WTC11 (cell line): ENCODE measurements around the gene DNMT3A. TPM values are rescaled to one million over a fixed set of nuclear protein-coding genes. Genes with fewer than 3 reads are reported as not detected.

Experiments used
- ATAC-seq: fragments of 200-7000 bp; cut with Tn5 transposase; 2 replicates; pipeline ENCODE4 v1.10.0; 2021; ENCODE audit warnings: mild to moderate bottlenecking, moderate library complexity
- CTCF ChIA-PET: fragments of 300-600 bp; sonication (Branson Sonifier 250); formaldehyde crosslinking; loops from one replicate; lab custom pipeline; 2021; ENCODE audit warnings: antibody characterized with exemption; lab: Charles Lee
- POLR2A ChIA-PET: fragments of 350-600 bp; sonication (Branson Sonifier 250); formaldehyde crosslinking; loops from one replicate; lab custom pipeline; 2021; ENCODE audit warnings: antibody characterized with exemption; lab: Charles Lee
- DNase-seq: peaks from one replicate; pipeline ENCODE4 v3.0.0; 2021; ENCODE audit warnings: low spot score
- H3K27ac Mint-ChIP-seq: 2 replicates; pipeline ENCODE4 v1.8.0; 2021; ENCODE audit warnings: mixed read lengths
- H3K27me3 Mint-ChIP-seq: 2 replicates; pipeline ENCODE4 v1.8.0; 2021; ENCODE audit warnings: low read depth, mild to moderate bottlenecking, moderate library complexity, mixed read lengths
- H3K36me3 Mint-ChIP-seq: 2 replicates; pipeline ENCODE4 v1.8.0; 2021; ENCODE audit warnings: mixed read lengths
- H3K4me1 Mint-ChIP-seq: 2 replicates; pipeline ENCODE4 v1.8.0; 2022; ENCODE audit warnings: mixed read lengths
- H3K4me3 Mint-ChIP-seq: 2 replicates; pipeline ENCODE4 v1.8.0; 2021; ENCODE audit warnings: mild to moderate bottlenecking, moderate library complexity, mixed read lengths
- H3K9me3 Mint-ChIP-seq: 2 replicates; pipeline ENCODE4 v1.8.0; 2021; ENCODE audit warnings: mixed read lengths
- AR ChIP-seq: fragments of 250-450 bp; sonication (Bioruptor Pico); IDR thresholded peaks from 2 replicates; pipeline ENCODE4 v1.9.0; 2021; ENCODE audit warnings: mild to moderate bottlenecking
- ARID4B ChIP-seq: sonication (generic); formaldehyde crosslinking; IDR thresholded peaks from 2 replicates; pipeline ENCODE4 v1.8.0; 2023; ENCODE audit warnings: missing genetic modification reagents, mild to moderate bottlenecking, borderline replicate concordance
- CBFB ChIP-seq: sonication (generic); formaldehyde crosslinking; IDR thresholded peaks from 2 replicates; pipeline ENCODE4 v1.8.1; 2022; ENCODE audit warnings: mild to moderate bottlenecking, low read depth, missing genetic modification reagents
- CREB1 ChIP-seq: sonication (generic); formaldehyde crosslinking; IDR thresholded peaks from 2 replicates; pipeline ENCODE4 v1.8.0; 2023; ENCODE audit warnings: mild to moderate bottlenecking, missing genetic modification reagents
- EMX1 ChIP-seq: fragments of 250-450 bp; sonication (Bioruptor Pico); IDR thresholded peaks from 2 replicates; pipeline ENCODE4 v1.8.0; 2021; ENCODE audit warnings: mild to moderate bottlenecking
- ESRRA ChIP-seq: sonication (generic); formaldehyde crosslinking; IDR thresholded peaks from 2 replicates; pipeline ENCODE4 v1.8.1; 2022; ENCODE audit warnings: mild to moderate bottlenecking, missing genetic modification reagents, borderline replicate concordance
- ETV6 ChIP-seq: sonication (generic); formaldehyde crosslinking; IDR thresholded peaks from 2 replicates; pipeline ENCODE4 v1.8.1; 2022; ENCODE audit warnings: mild to moderate bottlenecking, missing genetic modification reagents
- FOXP1 ChIP-seq: sonication (generic); formaldehyde crosslinking; IDR thresholded peaks from 2 replicates; pipeline ENCODE4 v1.8.0; 2022; ENCODE audit warnings: missing genetic modification reagents, mild to moderate bottlenecking, moderate library complexity, borderline replicate concordance
- GABPB1 ChIP-seq: sonication (generic); formaldehyde crosslinking; IDR thresholded peaks from 2 replicates; pipeline ENCODE4 v1.8.1; 2023; ENCODE audit warnings: mild to moderate bottlenecking, missing genetic modification reagents
- SMAD4 ChIP-seq: sonication (generic); formaldehyde crosslinking; IDR thresholded peaks from 2 replicates; pipeline ENCODE4 v1.8.0; 2022; ENCODE audit warnings: mild to moderate bottlenecking, missing genetic modification reagents
- ZNF219 ChIP-seq: sonication (generic); formaldehyde crosslinking; IDR thresholded peaks from 2 replicates; pipeline ENCODE4 v1.8.0; 2023; ENCODE audit warnings: missing genetic modification reagents, mild to moderate bottlenecking, borderline replicate concordance
- ZNF317 ChIP-seq: sonication (generic); formaldehyde crosslinking; IDR thresholded peaks from 2 replicates; pipeline ENCODE4 v1.8.1; 2023; ENCODE audit warnings: low read depth, mild to moderate bottlenecking, moderate library complexity, missing genetic modification reagents, borderline replicate concordance
- ZNF425 ChIP-seq: fragments of 250-450 bp; sonication (Bioruptor Pico); conservative IDR thresholded peaks from 2 replicates; pipeline ENCODE4 v1.9.0; 2021; ENCODE audit warnings: mild to moderate bottlenecking
- ZNF671 ChIP-seq: fragments of 250-450 bp; sonication (Bioruptor Pico); IDR thresholded peaks from 2 replicates; pipeline ENCODE4 v1.8.0; 2021; ENCODE audit warnings: mild to moderate bottlenecking
- total RNA-seq: library from RNA; stranded (reverse); gene quantifications from 3 replicates; pipeline ENCODE4 v1.2.3, GENCODE V29; 2021
- TF ChIP-seq, protein P1 (sequence below): sonication (generic); formaldehyde crosslinking; IDR thresholded peaks from 2 replicates; pipeline ENCODE4 v1.8.1; 2023; ENCODE audit warnings: mild to moderate bottlenecking, missing genetic modification reagents
- TF ChIP-seq, protein P2 (sequence below): sonication (generic); formaldehyde crosslinking; IDR thresholded peaks from 2 replicates; pipeline ENCODE4 v1.8.1; 2023; ENCODE audit warnings: mild to moderate bottlenecking, missing genetic modification reagents, moderate library complexity
- TF ChIP-seq, protein P3 (sequence below): sonication (generic); formaldehyde crosslinking; conservative IDR thresholded peaks from 2 replicates; pipeline ENCODE4 v1.8.1; 2022; ENCODE audit warnings: mild to moderate bottlenecking, missing genetic modification reagents
- TF ChIP-seq, protein P4 (sequence below): sonication (generic); formaldehyde crosslinking; IDR thresholded peaks from 2 replicates; pipeline ENCODE4 v1.8.0; 2022; ENCODE audit warnings: mild to moderate bottlenecking, missing genetic modification reagents

The DNMT3A gene
- total RNA-seq, 1 experiment from 2014 or later, result 154 TPM

DNA sequence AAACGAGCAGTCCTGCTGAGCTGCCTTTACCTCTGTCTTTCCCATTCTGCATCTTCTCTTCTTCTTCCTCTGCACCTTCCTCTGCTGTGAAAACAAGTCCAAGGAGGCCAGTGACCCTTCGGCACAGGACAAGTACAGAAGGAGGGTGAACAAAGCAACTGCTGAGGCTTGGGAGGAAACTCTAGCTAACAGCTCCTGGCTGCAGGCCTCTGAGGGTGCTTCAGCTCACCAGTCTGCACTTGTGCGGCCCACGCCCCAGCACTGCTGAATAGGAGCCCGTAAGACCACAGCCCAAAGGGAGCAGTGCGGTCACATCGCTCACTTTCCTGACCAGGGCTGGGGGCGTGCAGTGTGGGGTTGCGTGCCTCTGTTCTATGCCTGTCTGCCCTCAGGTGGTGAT, 42.1 kb upstream of the DNMT3A start:
- Mint-ChIP-seq H3K4me3 (no peak overlapping the region), H3K4me1 (peaks cover 12% of the 10 kb centered on the region)
- POLR2A ChIA-PET, result no interaction called here
- TF ChIP-seq FOXP1 (CRISPR knock-in tag) (no peak), CBFB (CRISPR knock-in tag) (no peak), EMX1 (CRISPR knock-in tag) (no peak)
- TF ChIP-seq, protein P1, sequence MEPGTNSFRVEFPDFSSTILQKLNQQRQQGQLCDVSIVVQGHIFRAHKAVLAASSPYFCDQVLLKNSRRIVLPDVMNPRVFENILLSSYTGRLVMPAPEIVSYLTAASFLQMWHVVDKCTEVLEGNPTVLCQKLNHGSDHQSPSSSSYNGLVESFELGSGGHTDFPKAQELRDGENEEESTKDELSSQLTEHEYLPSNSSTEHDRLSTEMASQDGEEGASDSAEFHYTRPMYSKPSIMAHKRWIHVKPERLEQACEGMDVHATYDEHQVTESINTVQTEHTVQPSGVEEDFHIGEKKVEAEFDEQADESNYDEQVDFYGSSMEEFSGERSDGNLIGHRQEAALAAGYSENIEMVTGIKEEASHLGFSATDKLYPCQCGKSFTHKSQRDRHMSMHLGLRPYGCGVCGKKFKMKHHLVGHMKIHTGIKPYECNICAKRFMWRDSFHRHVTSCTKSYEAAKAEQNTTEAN, result no peak
- TF ChIP-seq, all 79 proteins: peak for 0
- ATAC-seq (no peak), DNase-seq (no peak)
- H3K36me3 Mint-ChIP-seq, result peaks cover 28% of the 10 kb centered on the region
- peak overlapping the region; percentile 42; the same call in 1 of the 2 replicates for H3K27ac Mint-ChIP-seq
- H3K9me3 Mint-ChIP-seq, result peaks cover 12% of the 10 kb centered on the region
- H3K27me3 Mint-ChIP-seq, result peaks cover 4% of the 10 kb centered on the region
- CTCF ChIA-PET, result interaction anchor here (2.2 kb wide), 1 partner anchor 22 kb away, joined by 14 read pairs; no protein-coding TSS in a partner anchor

DNA sequence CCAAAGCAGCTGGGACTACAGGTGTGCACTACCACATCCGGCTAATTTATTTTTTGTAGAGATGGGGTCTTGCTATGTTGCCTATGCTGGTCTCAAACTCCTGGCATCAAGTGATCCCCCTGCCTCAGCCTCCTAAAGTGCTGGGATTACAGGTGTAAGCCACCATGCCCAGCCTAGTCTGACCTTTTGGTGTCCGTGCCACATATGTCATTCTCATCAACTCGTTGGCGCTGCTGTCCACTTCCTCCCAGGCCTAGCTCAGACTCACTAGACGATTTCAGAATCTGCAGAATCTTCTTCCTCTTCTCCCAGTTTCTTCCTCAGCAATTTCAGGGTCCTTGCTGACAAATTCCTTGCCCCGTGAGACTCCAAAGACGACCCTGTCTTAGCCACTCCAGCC, 39.8 kb upstream of the DNMT3A start:
- DNase-seq (peak; percentile 1), ATAC-seq (no peak)
- Mint-ChIP-seq H3K9me3 (peaks cover 16% of the 10 kb centered on the region), H3K4me1 (peaks cover 12% of the 10 kb centered on the region), H3K4me3 (no peak overlapping the region), H3K27ac (no peak overlapping the region), H3K36me3 (peaks cover 22% of the 10 kb centered on the region), H3K27me3 (peaks cover 13% of the 10 kb centered on the region)
- TF ChIP-seq AR (CRISPR knock-in tag) (no peak), ZNF425 (CRISPR knock-in tag) (no peak), ZNF219 (CRISPR knock-in tag) (no peak), CREB1 (no peak), GABPB1 (CRISPR knock-in tag) (no peak), ZNF671 (CRISPR knock-in tag) (no peak), ESRRA (CRISPR knock-in tag) (no peak), ZNF317 (CRISPR knock-in tag) (no peak), ARID4B (CRISPR knock-in tag) (no peak), EMX1 (CRISPR knock-in tag) (no peak), SMAD4 (CRISPR knock-in tag) (no peak), ETV6 (no peak)
- TF ChIP-seq, protein P2, sequence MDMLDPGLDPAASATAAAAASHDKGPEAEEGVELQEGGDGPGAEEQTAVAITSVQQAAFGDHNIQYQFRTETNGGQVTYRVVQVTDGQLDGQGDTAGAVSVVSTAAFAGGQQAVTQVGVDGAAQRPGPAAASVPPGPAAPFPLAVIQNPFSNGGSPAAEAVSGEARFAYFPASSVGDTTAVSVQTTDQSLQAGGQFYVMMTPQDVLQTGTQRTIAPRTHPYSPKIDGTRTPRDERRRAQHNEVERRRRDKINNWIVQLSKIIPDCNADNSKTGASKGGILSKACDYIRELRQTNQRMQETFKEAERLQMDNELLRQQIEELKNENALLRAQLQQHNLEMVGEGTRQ (CRISPR knock-in tag), result no peak
- TF ChIP-seq, protein P3, sequence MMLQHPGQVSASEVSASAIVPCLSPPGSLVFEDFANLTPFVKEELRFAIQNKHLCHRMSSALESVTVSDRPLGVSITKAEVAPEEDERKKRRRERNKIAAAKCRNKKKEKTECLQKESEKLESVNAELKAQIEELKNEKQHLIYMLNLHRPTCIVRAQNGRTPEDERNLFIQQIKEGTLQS (CRISPR knock-in tag), result no peak
- TF ChIP-seq, protein P4, sequence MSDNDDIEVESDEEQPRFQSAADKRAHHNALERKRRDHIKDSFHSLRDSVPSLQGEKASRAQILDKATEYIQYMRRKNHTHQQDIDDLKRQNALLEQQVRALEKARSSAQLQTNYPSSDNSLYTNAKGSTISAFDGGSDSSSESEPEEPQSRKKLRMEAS (CRISPR knock-in tag), result no peak
- CTCF ChIA-PET, result no interaction called here
- POLR2A ChIA-PET, result no interaction called here
